Suppressor macrophage treated with lipopolysaccharide for 4 hours (primary cell): ENCODE results near the gene ABCA12.
A peak's percentile ranks its signal among the peaks of the same experiment; 100 is the strongest.
"Not testable (repeated sequence)": the region's sequence is repeated elsewhere in the genome, so short reads cannot be mapped to it uniquely, and the experiment has no call there.

ENCODE experiments used
- DNase-seq: peaks from one replicate; pipeline ENCODE4 v3.0.0-alpha.2; 2020

Gene ABCA12

GRCh38 chr2:215138479-215138878, at the start of gene ABCA12:
ABCA12 (minus strand) TSS chr2:215138626; CDS start chr2:215138208, 418 bp downstream.
- DNase-seq, result no peak

GRCh38 chr2:215188078-215188477, 49.7 kb upstream of the ABCA12 start:
- DNase-seq, result no peak

GRCh38 chr2:215186021-215186420, 47.6 kb upstream of the ABCA12 start:
- DNase-seq, result no peak

GRCh38 chr2:215178121-215178520, 39.7 kb upstream of the ABCA12 start:
- DNase-seq, result no peak

- DNase-seq, result no peak
Measured at GRCh38 chr2:215171796-215172195, 33.4 kb upstream of the ABCA12 start.

- peak; percentile 15 for DNase-seq
Measured at GRCh38 chr2:215171151-215171550, 32.7 kb upstream of the ABCA12 start.

GRCh38 chr2:215166505-215166904, 28.1 kb upstream of the ABCA12 start:
- DNase-seq, result not testable (repeated sequence)

- DNase-seq, result not testable (repeated sequence)
Measured at GRCh38 chr2:215163319-215163718, 24.9 kb upstream of the ABCA12 start.

GRCh38 chr2:215161301-215161829, 22.9 kb upstream of the ABCA12 start:
- no peak for DNase-seq

- DNase-seq, result no peak
Measured at GRCh38 chr2:215160081-215160480, 21.7 kb upstream of the ABCA12 start.

- DNase-seq, result no peak
Measured at GRCh38 chr2:215156453-215156852, 18.0 kb upstream of the ABCA12 start.

GRCh38 chr2:215149894-215150293, 11.5 kb upstream of the ABCA12 start:
- DNase-seq, result no peak

GRCh38 chr2:215149486-215149885, 11.1 kb upstream of the ABCA12 start:
- DNase-seq, result no peak

GRCh38 chr2:215149060-215149459, 10.6 kb upstream of the ABCA12 start:
- DNase-seq, result no peak

- no peak for DNase-seq
Measured at GRCh38 chr2:215145611-215146010, 7.2 kb upstream of the ABCA12 start.

GRCh38 chr2:215144106-215144875, 5.9 kb upstream of the ABCA12 start:
- no peak for DNase-seq

GRCh38 chr2:215143458-215143857, 5.0 kb upstream of the ABCA12 start:
- DNase-seq, result no peak

- DNase-seq, result no peak
Measured at GRCh38 chr2:215141706-215142105, 3.3 kb upstream of the ABCA12 start.

- no peak for DNase-seq
Measured at GRCh38 chr2:215140166-215140707, 1.8 kb upstream of the ABCA12 start.

GRCh38 chr2:215137741-215138340, 585 bp downstream of the ABCA12 start:
- DNase-seq, result no peak

GRCh38 chr2:215137329-215137686, 1.1 kb downstream of the ABCA12 start:
- DNase-seq, result no peak

- no peak for DNase-seq
Measured at GRCh38 chr2:215136669-215137328, 1.6 kb downstream of the ABCA12 start.

GRCh38 chr2:215120401-215120800, 18.0 kb downstream of the ABCA12 start:
- no peak for DNase-seq

GRCh38 chr2:215119847-215120246, 18.6 kb downstream of the ABCA12 start:
- DNase-seq, result no peak
